Activated CD4-positive, alpha-beta memory T cell treated with anti-CD3 and anti-CD28 coated beads for 36 hours (primary cell): ENCODE results near the gene MAP3K3. TPM values are rescaled to one million over a fixed set of nuclear protein-coding genes. Genes with fewer than 3 reads are reported as not detected.

ENCODE experiments used
- CTCF ChIA-PET: fragments of 350-600 bp; sonication (Branson Sonifier 250); formaldehyde crosslinking; loops from one replicate; lab custom pipeline; 2021; ENCODE audit warnings: antibody characterized with exemption, inconsistent platforms; lab: Charles Lee
- POLR2A ChIA-PET: fragments of 350-600 bp; sonication (Branson Sonifier 250); formaldehyde crosslinking; loops from one replicate; lab custom pipeline; 2021; ENCODE audit warnings: antibody characterized with exemption; lab: Charles Lee
- DNase-seq: peaks from one replicate; pipeline ENCODE4 v3.0.0-alpha.2; 2020
- H3K27ac Mint-ChIP-seq: one replicate; pipeline ENCODE4 v1.8.0; 2021; ENCODE audit warnings: mixed read lengths
- H3K27me3 Mint-ChIP-seq: one replicate; pipeline ENCODE4 v1.8.0; 2021; ENCODE audit warnings: mixed read lengths
- H3K36me3 Mint-ChIP-seq: one replicate; pipeline ENCODE4 v1.8.0; 2021; ENCODE audit warnings: mixed read lengths
- H3K4me1 Mint-ChIP-seq: one replicate; pipeline ENCODE4 v1.8.0; 2021; ENCODE audit warnings: low read depth, mixed read lengths
- H3K4me3 Mint-ChIP-seq: one replicate; pipeline ENCODE4 v1.8.0; 2021; ENCODE audit warnings: mild to moderate bottlenecking, mixed read lengths
- H3K9me3 Mint-ChIP-seq: one replicate; pipeline ENCODE4 v1.8.0; 2021; ENCODE audit warnings: mixed read lengths
- intact Hi-C: fragments of 100-400 bp; cut with micrococcal nuclease; formaldehyde crosslinking; loops from one replicate; pipeline ENCODE4 v1.15.1; 2023
- total RNA-seq, 2 experiments: library from RNA; stranded (reverse); gene quantifications; one replicate each; pipeline ENCODE4 v1.2.3, GENCODE V29; 2021

Gene MAP3K3
- total RNA-seq: 10 to 100 TPM; 32.8 to 34.0 TPM

- Mint-ChIP-seq H3K4me3 (peak within 1 kb of the TSS; percentile 99), H3K27me3 (no peaks in the 10 kb centered on the region), H3K36me3 (peaks cover 2% of the 10 kb centered on the region), H3K4me1 (peaks cover 38% of the 10 kb centered on the region), H3K27ac (peak within 1 kb of the TSS; percentile 87), H3K9me3 (no peaks in the 10 kb centered on the region)
- DNase-seq: peak; percentile 99
- intact Hi-C loops: loop anchor here (1.0 to 10.0 kb wide), 8 partner anchors 11 to 657 kb away; partner anchors contain the start of genes DCAF7, DDX42, FTSJ3 and PSMC5
- ChIA-PET CTCF (interaction anchor here (0.7 to 5.0 kb wide), 16 partner anchors 11 to 227 kb away, joined by 3 to 52 read pairs (median 4); partner anchors contain the start of genes ACE, CCDC47, DDX42 and TACO1), POLR2A (interaction anchor here (0.5 to 2.8 kb wide), 18 partner anchors 10 to 203 kb away, joined by 3 to 16 read pairs (median 4); partner anchors contain the start of genes CCDC47, DCAF7 and TACO1)
Measured at GRCh38 chr17:63621684-63622573, at the start of gene MAP3K3. Gene MAP3K3, plus strand, starts transcription at chr17:63622417. Its CDS starts 343 bp downstream, at chr17:63622760.

GRCh38 chr17:63573634-63574033 is 48.6 kb upstream of the MAP3K3 start:
- DNase-seq: no peak
- CTCF ChIA-PET: interaction anchor here (0.7 kb wide), 1 partner anchor 146 kb away, joined by 3 read pairs; no protein-coding TSS in a partner anchor
- Mint-ChIP-seq H3K36me3 (peaks cover 7% of the 10 kb centered on the region), H3K4me3 (no peak overlapping the region), H3K27me3 (no peaks in the 10 kb centered on the region), H3K9me3 (no peaks in the 10 kb centered on the region), H3K4me1 (peaks cover 42% of the 10 kb centered on the region), H3K27ac (no peak overlapping the region)
- POLR2A ChIA-PET: no interaction called here
- intact Hi-C loops: no loop called here

GRCh38 chr17:63578027-63578768 is 44.0 kb upstream of the MAP3K3 start:
- no peak overlapping the region for H3K27ac Mint-ChIP-seq

DNA sequence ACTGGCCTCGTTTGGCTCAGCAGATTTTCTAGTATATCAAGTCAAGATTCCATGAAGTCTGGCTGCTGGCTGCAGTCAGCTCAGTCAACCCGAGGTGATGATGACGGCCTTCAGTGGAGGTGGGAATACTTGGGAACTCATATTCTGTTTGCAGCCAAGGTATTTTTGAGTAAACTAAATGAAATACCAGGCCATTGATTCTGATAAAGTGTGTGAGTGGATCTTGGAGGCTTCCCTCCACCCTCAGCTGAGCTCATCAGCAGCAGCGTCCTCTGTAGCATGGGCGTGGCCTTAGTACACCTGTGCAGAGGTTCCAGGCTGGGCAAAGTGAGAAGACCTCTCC is 43.5 kb upstream of the MAP3K3 start:
- Mint-ChIP-seq H3K4me3 (no peak overlapping the region), H3K27ac (no peak overlapping the region), H3K4me1 (peaks cover 14% of the 10 kb centered on the region), H3K36me3 (peaks cover 25% of the 10 kb centered on the region), H3K27me3 (no peaks in the 10 kb centered on the region), H3K9me3 (no peaks in the 10 kb centered on the region)
- POLR2A ChIA-PET: no interaction called here
- no peak for DNase-seq
- CTCF ChIA-PET: interaction anchor here (1.3 kb wide), 1 partner anchor 9 kb away, joined by 4 read pairs; no protein-coding TSS in a partner anchor
- intact Hi-C loops: no loop called here

More at GRCh38 chr17:63578027-63578768, 44.0 kb upstream of the MAP3K3 start:
- no peak for DNase-seq
- ChIA-PET CTCF (interaction anchor here (1.3 kb wide), 1 partner anchor 9 kb away, joined by 4 read pairs; no protein-coding TSS in a partner anchor), POLR2A (no interaction called here)
- Mint-ChIP-seq H3K27me3 (no peaks in the 10 kb centered on the region), H3K36me3 (peaks cover 19% of the 10 kb centered on the region), H3K4me1 (peaks cover 15% of the 10 kb centered on the region), H3K9me3 (no peaks in the 10 kb centered on the region), H3K4me3 (no peak overlapping the region)
- intact Hi-C loops: no loop called here

DNA sequence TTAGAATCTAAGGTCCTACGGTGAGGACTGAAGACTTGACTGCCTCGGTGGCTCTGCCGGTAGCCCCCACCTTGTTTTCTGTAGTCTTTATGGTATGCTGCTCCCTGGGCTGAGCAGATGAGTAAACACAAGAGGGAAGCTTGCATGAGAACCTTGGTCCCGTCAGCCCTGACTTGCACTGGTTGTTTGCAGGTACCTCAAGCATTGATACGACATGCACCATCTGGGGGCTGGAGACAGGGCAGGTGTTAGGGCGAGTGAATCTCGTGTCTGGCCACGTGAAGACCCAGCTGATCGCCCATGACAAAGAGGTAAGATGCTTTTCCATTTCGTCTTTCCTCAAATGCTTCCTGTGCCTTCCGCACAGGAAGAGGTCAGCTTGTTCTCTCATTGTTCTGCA is 42.6 kb upstream of the MAP3K3 start:
- Mint-ChIP-seq H3K27me3 (no peaks in the 10 kb centered on the region), H3K9me3 (no peaks in the 10 kb centered on the region), H3K36me3 (peaks cover 27% of the 10 kb centered on the region), H3K27ac (no peak overlapping the region), H3K4me1 (peaks cover 11% of the 10 kb centered on the region), H3K4me3 (no peak overlapping the region)
- POLR2A ChIA-PET: no interaction called here
- intact Hi-C loops: no loop called here
- no peak for DNase-seq
- CTCF ChIA-PET: interaction anchor here (0.7 kb wide), 1 partner anchor 173 kb away, joined by 3 read pairs; no protein-coding TSS in a partner anchor

DNA sequence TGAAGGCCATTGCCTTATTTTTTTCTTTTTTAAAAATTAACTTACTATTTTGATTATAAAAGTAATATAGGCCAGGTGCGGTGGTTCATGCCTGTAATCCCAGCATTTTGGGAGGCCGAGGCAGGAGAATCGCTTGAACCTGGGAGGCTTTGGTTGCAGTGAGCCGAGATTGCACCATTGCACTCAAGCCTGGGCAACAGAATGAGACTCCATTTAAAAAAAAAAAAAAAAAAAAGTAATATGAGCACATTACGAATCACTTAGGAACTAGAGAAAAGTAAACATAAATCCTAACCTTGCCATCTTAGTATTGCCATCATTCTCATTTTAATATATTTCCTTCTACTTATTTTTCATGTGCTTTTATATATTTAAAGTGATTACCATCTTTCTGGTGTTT is 34.4 kb upstream of the MAP3K3 start:
- Mint-ChIP-seq H3K4me1 (peaks cover 13% of the 10 kb centered on the region), H3K4me3 (no peak overlapping the region), H3K36me3 (peaks cover 54% of the 10 kb centered on the region), H3K27me3 (no peaks in the 10 kb centered on the region), H3K9me3 (no peaks in the 10 kb centered on the region), H3K27ac (no peak overlapping the region)
- intact Hi-C loops: no loop called here
- CTCF ChIA-PET: interaction anchor here (0.6 to 1.4 kb wide), 2 partner anchors 24 to 245 kb away, joined by 3 to 4 read pairs; no protein-coding TSS in a partner anchor
- POLR2A ChIA-PET: no interaction called here
- no peak for DNase-seq

GRCh38 chr17:63588797-63589196 is 33.4 kb upstream of the MAP3K3 start:
- Mint-ChIP-seq H3K4me1 (peaks cover 13% of the 10 kb centered on the region), H3K4me3 (no peak overlapping the region), H3K36me3 (peaks cover 44% of the 10 kb centered on the region), H3K9me3 (no peaks in the 10 kb centered on the region), H3K27me3 (no peaks in the 10 kb centered on the region), H3K27ac (no peak overlapping the region)
- DNase-seq: no peak
- ChIA-PET POLR2A (no interaction called here), CTCF (no interaction called here)
- intact Hi-C loops: no loop called here

DNA sequence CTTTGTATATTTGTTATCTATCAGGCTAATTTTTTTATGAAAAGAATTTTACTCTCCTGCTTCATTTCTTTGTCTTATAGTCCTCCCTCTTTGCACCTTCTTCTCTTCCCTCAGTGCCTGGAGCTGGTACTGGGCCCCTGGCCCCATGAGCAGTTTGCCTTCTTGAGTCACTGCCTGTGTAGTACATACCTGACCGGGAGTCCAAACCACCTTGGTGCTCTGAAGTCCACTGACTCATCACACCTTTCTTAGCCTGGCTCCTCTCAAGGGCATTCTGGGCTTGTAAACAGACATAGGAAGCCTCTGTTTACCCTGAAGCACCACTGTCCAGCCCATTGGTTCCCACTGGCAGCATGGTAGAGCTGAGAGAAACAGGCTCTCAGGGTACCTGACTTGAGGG is 32.6 kb upstream of the MAP3K3 start:
- no peak for DNase-seq
- H3K27me3 Mint-ChIP-seq: no peaks in the 10 kb centered on the region
- H3K9me3 Mint-ChIP-seq: no peaks in the 10 kb centered on the region
- no peak overlapping the region for H3K4me3 Mint-ChIP-seq
- POLR2A ChIA-PET: no interaction called here
- H3K4me1 Mint-ChIP-seq: peaks cover 11% of the 10 kb centered on the region
- CTCF ChIA-PET: interaction anchor here (1.6 kb wide), 1 partner anchor 22 kb away, joined by 3 read pairs; no protein-coding TSS in a partner anchor
- intact Hi-C loops: no loop called here
- H3K36me3 Mint-ChIP-seq: peaks cover 41% of the 10 kb centered on the region
- H3K27ac Mint-ChIP-seq: no peak overlapping the region

DNA sequence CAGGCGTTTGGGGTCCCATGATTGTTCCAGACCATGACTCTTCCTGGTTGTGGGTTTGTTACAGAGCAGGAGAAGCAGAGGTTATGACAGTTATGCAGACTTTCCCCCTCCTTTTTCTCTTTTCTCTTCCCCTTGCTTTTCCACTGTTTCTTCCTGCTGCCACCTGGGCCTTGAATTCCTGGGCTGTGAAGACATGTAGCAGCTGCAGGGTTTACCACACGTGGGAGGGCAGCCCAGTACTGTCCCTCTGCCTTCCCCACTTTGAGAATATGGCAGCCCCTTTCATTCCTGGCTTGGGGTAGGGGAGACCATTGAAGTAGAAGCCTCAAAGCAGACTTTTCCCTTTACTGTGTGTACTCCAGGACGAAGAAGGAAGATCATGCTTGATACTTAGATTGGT is 29.4 kb upstream of the MAP3K3 start:
- intact Hi-C loops: no loop called here
- Mint-ChIP-seq H3K27ac (no peak overlapping the region), H3K36me3 (peaks cover 23% of the 10 kb centered on the region), H3K27me3 (no peaks in the 10 kb centered on the region), H3K4me1 (peaks cover 15% of the 10 kb centered on the region), H3K4me3 (no peak overlapping the region), H3K9me3 (no peaks in the 10 kb centered on the region)
- DNase-seq: no peak
- CTCF ChIA-PET: interaction anchor here (1.1 to 1.8 kb wide), 3 partner anchors 16 to 167 kb away, joined by 3 to 6 read pairs (median 3); no protein-coding TSS in a partner anchor
- POLR2A ChIA-PET: no interaction called here

- Mint-ChIP-seq H3K27me3 (no peaks in the 10 kb centered on the region), H3K9me3 (no peaks in the 10 kb centered on the region), H3K4me3 (no peak overlapping the region), H3K27ac (no peak overlapping the region), H3K36me3 (peaks cover 4% of the 10 kb centered on the region), H3K4me1 (peaks cover 29% of the 10 kb centered on the region)
- POLR2A ChIA-PET: no interaction called here
- CTCF ChIA-PET: interaction anchor here (1.1 kb wide), 1 partner anchor 16 kb away, joined by 3 read pairs; no protein-coding TSS in a partner anchor
- no peak for DNase-seq
- intact Hi-C loops: no loop called here
Measured at GRCh38 chr17:63595132-63595531, 27.1 kb upstream of the MAP3K3 start.

DNA sequence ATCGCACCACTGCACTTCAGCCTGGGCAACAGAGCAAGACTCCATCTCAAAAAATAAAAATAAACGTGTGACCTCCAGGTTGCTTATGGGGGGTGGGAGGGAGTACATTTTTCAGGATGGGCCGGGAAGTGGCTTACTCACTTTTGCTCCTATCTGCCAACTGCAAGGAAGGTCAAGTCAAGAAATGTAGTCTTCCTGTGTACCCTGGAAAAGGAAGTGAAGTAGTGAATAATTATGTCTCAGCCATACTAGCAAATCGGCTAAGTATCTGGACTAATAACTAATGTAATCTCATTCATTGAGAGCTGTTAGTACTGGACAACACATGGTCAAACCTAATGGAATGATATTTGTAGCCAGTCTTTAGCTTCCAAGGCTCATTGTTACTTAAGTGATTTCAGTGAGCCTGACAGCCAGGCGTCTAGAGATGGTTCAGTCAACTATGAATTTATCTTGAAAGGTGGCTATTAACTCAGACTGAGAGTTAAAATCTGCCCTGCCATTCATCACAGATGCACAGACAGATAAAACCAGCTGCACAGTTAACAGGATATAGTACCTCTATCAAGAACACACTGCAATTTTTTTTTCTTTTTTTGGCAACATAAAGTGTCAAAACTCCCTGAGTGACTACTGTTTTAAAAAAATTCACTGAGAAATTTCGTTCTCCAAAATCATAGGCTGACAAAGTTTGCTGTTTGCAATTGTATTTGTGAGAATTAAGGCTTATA is 25.2 kb upstream of the MAP3K3 start:
- H3K9me3 Mint-ChIP-seq: no peaks in the 10 kb centered on the region
- ChIA-PET POLR2A (interaction anchor here (0.8 to 1.4 kb wide), 3 partner anchors 10 to 46 kb away, joined by 4 to 7 read pairs (median 4); no protein-coding TSS in a partner anchor), CTCF (interaction anchor here (0.8 to 1.9 kb wide), 4 partner anchors 12 to 119 kb away, joined by 3 to 12 read pairs (median 3); no protein-coding TSS in a partner anchor)
- peaks cover 39% of the 10 kb centered on the region for H3K4me1 Mint-ChIP-seq
- peak overlapping the region; percentile 88 for H3K27ac Mint-ChIP-seq
- H3K27me3 Mint-ChIP-seq: no peaks in the 10 kb centered on the region
- DNase-seq: no peak
- H3K36me3 Mint-ChIP-seq: no peaks in the 10 kb centered on the region
- no peak overlapping the region for H3K4me3 Mint-ChIP-seq
- intact Hi-C loops: no loop called here
